ENCODE results near the gene CLIP2.

GRCh38 chr7:74453322-74454011 lies 164.3 kb downstream of the CLIP2 start, which contains the start of gene GTF2IRD1:
- peak; percentile 42 for TF ChIP-seq SP2 (tag by site-specific recombination; IDR thresholded peaks at IDR 0.05)
- no peak for TF ChIP-seq ZBTB17 (tag by site-specific recombination; IDR thresholded peaks at IDR 0.05)
- TF ChIP-seq ZNF19 (tag by site-specific recombination; IDR thresholded peaks at IDR 0.05; ENCODE audit: low read depth) = no peak
- no peak for TF ChIP-seq ATF2 (tag by site-specific recombination; IDR thresholded peaks at IDR 0.05; ENCODE audit: low read depth)
- no peak for TF ChIP-seq ZBTB11 (tag by site-specific recombination; conservative IDR thresholded peaks at IDR 0.05; ENCODE audit: low read depth)

Measured in HEK293 (cell line).